GM23248 (cell line): Measurements from ENCODE around the gene VPS13D. TPM values are rescaled to one million over a fixed set of nuclear protein-coding genes. Genes with fewer than 3 reads are reported as not detected.

Source experiments
- DNase-seq: peaks from one replicate; pipeline ENCODE4 v3.0.0-alpha.2; 2015
- H2AFZ ChIP-seq: fragments of 200-600 bp; sonication (generic); 2 replicates; pipeline ENCODE4 v1.6.1; 2016; ENCODE audit warnings: antibody characterized with exemption
- H3F3A ChIP-seq: fragments of 200-600 bp; sonication (generic); 2 replicates; pipeline ENCODE4 v1.6.1; 2016; ENCODE audit warnings: mild to moderate bottlenecking, antibody characterized with exemption, mixed run types; ENCODE audit not compliant: insufficient read depth
- H3K27ac ChIP-seq: fragments of 200-600 bp; sonication (generic); 2 replicates; pipeline ENCODE4 v1.5.1; 2016; ENCODE audit warnings: mild to moderate bottlenecking
- H3K27me3 ChIP-seq: fragments of 200-600 bp; sonication (generic); replicated peaks from 2 replicates; pipeline ENCODE4 v1.6.1; 2016; ENCODE audit warnings: mild to moderate bottlenecking; ENCODE audit not compliant: insufficient read depth
- H3K36me3 ChIP-seq: fragments of 200-600 bp; sonication (generic); 2 replicates; pipeline ENCODE4 v1.6.1; 2016; ENCODE audit warnings: low read depth, mild to moderate bottlenecking
- H3K4me1 ChIP-seq: fragments of 200-600 bp; sonication (generic); 2 replicates; pipeline ENCODE4 v1.6.1; 2016; ENCODE audit warnings: mild to moderate bottlenecking; ENCODE audit not compliant: insufficient read depth
- H3K4me2 ChIP-seq: fragments of 200-600 bp; sonication (generic); one replicate; pipeline ENCODE4 v1.6.1; 2016; ENCODE audit warnings: mild to moderate bottlenecking; ENCODE audit not compliant: unreplicated experiment
- H3K4me3 ChIP-seq: fragments of 200-600 bp; sonication (generic); 2 replicates; pipeline ENCODE4 v1.5.1; 2016; ENCODE audit warnings: mild to moderate bottlenecking
- H3K79me2 ChIP-seq: fragments of 200-600 bp; sonication (generic); 2 replicates; pipeline ENCODE4 v1.6.1; 2016; ENCODE audit warnings: mild to moderate bottlenecking; ENCODE audit not compliant: insufficient read depth
- H3K9ac ChIP-seq: fragments of 200-600 bp; sonication (generic); 2 replicates; pipeline ENCODE4 v1.6.1; 2016; ENCODE audit warnings: mild to moderate bottlenecking
- H3K9me2 ChIP-seq: fragments of 200-600 bp; sonication (generic); 2 replicates; pipeline ENCODE4 v1.6.1; 2016; ENCODE audit warnings: mixed run types, mild to moderate bottlenecking, moderate library complexity; ENCODE audit not compliant: insufficient read depth
- H3K9me3 ChIP-seq: fragments of 200-600 bp; sonication (generic); one replicate; pipeline ENCODE4 v1.6.1; 2017; ENCODE audit warnings: low read depth
- H4K20me1 ChIP-seq: fragments of 200-600 bp; sonication (generic); 2 replicates; pipeline ENCODE4 v1.6.0; 2016; ENCODE audit not compliant: insufficient read depth
- EZH2 ChIP-seq: fragments of 200-600 bp; sonication (generic); IDR thresholded peaks from 2 replicates; pipeline ENCODE4 v1.6.1; 2018; ENCODE audit warnings: antibody characterized with exemption, mild to moderate bottlenecking; ENCODE audit not compliant: insufficient read depth, poor library complexity, severe bottlenecking
- EZH2phosphoT487 ChIP-seq: fragments of 200-600 bp; sonication (generic); IDR thresholded peaks from 2 replicates; pipeline ENCODE4 v1.6.1; 2018; ENCODE audit warnings: antibody characterized with exemption, moderate library complexity, mild to moderate bottlenecking, low read depth; ENCODE audit not compliant: insufficient read depth
- WGBS, 2 experiments: methylation state at CpG; one replicate each; pipeline ENCODE4 v1.1.6; 2015 to 2017; ENCODE audit warnings: low lambda C conversion rate in 2 of 2, low coverage in 1 of 2; ENCODE audit errors: missing lambda C conversion rate in 2 of 2; 5-methylcytosine and 5-hydroxymethylcytosine counted together
- in situ Hi-C: fragments of 300-500 bp; cut with MboI; formaldehyde crosslinking; loops from 2 replicates; pipeline ENCODE4 v1.15.0; 2020
- polyA plus RNA-seq: library from polyadenylated mRNA; unstranded; fragments of >200 nt; fragmentation: Nextera tagmentation; extraction: Ambion mirVana; gene quantifications from 2 replicates; pipeline ENCODE4 v1.2.1, GENCODE V29; 2016
- total RNA-seq: library from RNA; depleted of rRNA; stranded (reverse); fragments of >200 nt; shearing (Covaris generic); gene quantifications from 2 replicates; pipeline ENCODE4 v1.2.3, GENCODE V29; 2014

The VPS13D gene
- total and polyA plus RNA-seq, 2 experiments from 2014 or later, result 6.8 to 16.4 TPM

GRCh38 chr1:12204754-12205658, 24.8 kb upstream of the VPS13D start:
- Histone ChIP-seq H3K79me2 (no peaks in the 10 kb centered on the region), H3K4me2 (no peak overlapping the region), H2AFZ (no peak overlapping the region), H3K27ac (no peak overlapping the region), H3F3A (no peaks in the 10 kb centered on the region), H3K27me3 (no peaks in the 10 kb centered on the region), H3K36me3 (no peaks in the 10 kb centered on the region), H3K9me2 (no peaks in the 10 kb centered on the region), H3K4me1 (no peaks in the 10 kb centered on the region), H3K9ac (no peak overlapping the region), H3K9me3 (no peaks in the 10 kb centered on the region), H4K20me1 (no peaks in the 10 kb centered on the region), H3K4me3 (no peak overlapping the region)
- no peak for DNase-seq
- TF ChIP-seq EZH2phosphoT487, result no peak
- no peak for TF ChIP-seq EZH2
- WGBS, 2 experiments, result 83 to 86% methylated on average over 7 of the region's 7 CpGs
- in situ Hi-C loops, result no loop called here

GRCh38 chr1:12206238-12206637, 23.6 kb upstream of the VPS13D start:
- Histone ChIP-seq H3K9ac (no peak overlapping the region), H3K4me2 (no peak overlapping the region), H3K27me3 (no peaks in the 10 kb centered on the region), H3K27ac (no peak overlapping the region), H3K4me1 (no peaks in the 10 kb centered on the region), H3K9me2 (no peaks in the 10 kb centered on the region), H3K79me2 (no peaks in the 10 kb centered on the region), H3K36me3 (no peaks in the 10 kb centered on the region), H3K4me3 (no peak overlapping the region), H4K20me1 (no peaks in the 10 kb centered on the region), H3K9me3 (no peaks in the 10 kb centered on the region), H3F3A (no peaks in the 10 kb centered on the region), H2AFZ (no peak overlapping the region)
- no peak for DNase-seq
- WGBS, 2 experiments, result 81 to 86% methylated on average over 4 to 5 of the region's 5 CpGs
- in situ Hi-C loops, result no loop called here
- TF ChIP-seq EZH2 (no peak), EZH2phosphoT487 (no peak)

GRCh38 chr1:12206792-12207424, 22.9 kb upstream of the VPS13D start:
- in situ Hi-C loops, result no loop called here
- Histone ChIP-seq H4K20me1 (no peaks in the 10 kb centered on the region), H3K4me1 (no peaks in the 10 kb centered on the region), H3K79me2 (no peaks in the 10 kb centered on the region), H3F3A (no peaks in the 10 kb centered on the region), H3K9me2 (no peaks in the 10 kb centered on the region), H3K27ac (no peak overlapping the region), H3K27me3 (no peaks in the 10 kb centered on the region), H2AFZ (no peak overlapping the region), H3K9ac (no peak overlapping the region), H3K4me2 (no peak overlapping the region), H3K9me3 (no peaks in the 10 kb centered on the region), H3K4me3 (no peak overlapping the region), H3K36me3 (no peaks in the 10 kb centered on the region)
- 72% methylated on average over 17 of the region's 17 CpGs for WGBS, 2 experiments
- no peak for DNase-seq
- TF ChIP-seq EZH2phosphoT487 (no peak), EZH2 (no peak)

GRCh38 chr1:12208271-12208670, 21.6 kb upstream of the VPS13D start:
- DNase-seq, result no peak
- H3K27ac ChIP-seq, result no peak overlapping the region

More at GRCh38 chr1:12208271-12208670, 21.6 kb upstream of the VPS13D start:
- Histone ChIP-seq H3F3A (no peaks in the 10 kb centered on the region), H3K79me2 (no peaks in the 10 kb centered on the region), H3K4me2 (no peak overlapping the region), H3K4me1 (no peaks in the 10 kb centered on the region), H3K36me3 (no peaks in the 10 kb centered on the region), H4K20me1 (no peaks in the 10 kb centered on the region), H3K9me2 (no peaks in the 10 kb centered on the region), H3K27me3 (peaks cover 8% of the 10 kb centered on the region), H3K9me3 (no peaks in the 10 kb centered on the region), H3K9ac (no peak overlapping the region), H2AFZ (no peak overlapping the region), H3K4me3 (no peak overlapping the region)
- TF ChIP-seq EZH2phosphoT487 (no peak), EZH2 (no peak)
- WGBS, 2 experiments, result 76 to 78% methylated on average over 6 of the region's 6 CpGs
- in situ Hi-C loops, result no loop called here
